ENCODE measurements around the gene SNRPN.

- no peak for TF ChIP-seq RAD21 (IDR thresholded peaks at IDR 0.05; ENCODE audit: low read depth)
- TF ChIP-seq EZH2 (IDR thresholded peaks at IDR 0.05) = no peak
- no peak for TF ChIP-seq JUND (IDR thresholded peaks at IDR 0.05)
- no peak for TF ChIP-seq SP1 (IDR thresholded peaks at IDR 0.05; ENCODE audit: low read depth)
- TF ChIP-seq, protein P1, sequence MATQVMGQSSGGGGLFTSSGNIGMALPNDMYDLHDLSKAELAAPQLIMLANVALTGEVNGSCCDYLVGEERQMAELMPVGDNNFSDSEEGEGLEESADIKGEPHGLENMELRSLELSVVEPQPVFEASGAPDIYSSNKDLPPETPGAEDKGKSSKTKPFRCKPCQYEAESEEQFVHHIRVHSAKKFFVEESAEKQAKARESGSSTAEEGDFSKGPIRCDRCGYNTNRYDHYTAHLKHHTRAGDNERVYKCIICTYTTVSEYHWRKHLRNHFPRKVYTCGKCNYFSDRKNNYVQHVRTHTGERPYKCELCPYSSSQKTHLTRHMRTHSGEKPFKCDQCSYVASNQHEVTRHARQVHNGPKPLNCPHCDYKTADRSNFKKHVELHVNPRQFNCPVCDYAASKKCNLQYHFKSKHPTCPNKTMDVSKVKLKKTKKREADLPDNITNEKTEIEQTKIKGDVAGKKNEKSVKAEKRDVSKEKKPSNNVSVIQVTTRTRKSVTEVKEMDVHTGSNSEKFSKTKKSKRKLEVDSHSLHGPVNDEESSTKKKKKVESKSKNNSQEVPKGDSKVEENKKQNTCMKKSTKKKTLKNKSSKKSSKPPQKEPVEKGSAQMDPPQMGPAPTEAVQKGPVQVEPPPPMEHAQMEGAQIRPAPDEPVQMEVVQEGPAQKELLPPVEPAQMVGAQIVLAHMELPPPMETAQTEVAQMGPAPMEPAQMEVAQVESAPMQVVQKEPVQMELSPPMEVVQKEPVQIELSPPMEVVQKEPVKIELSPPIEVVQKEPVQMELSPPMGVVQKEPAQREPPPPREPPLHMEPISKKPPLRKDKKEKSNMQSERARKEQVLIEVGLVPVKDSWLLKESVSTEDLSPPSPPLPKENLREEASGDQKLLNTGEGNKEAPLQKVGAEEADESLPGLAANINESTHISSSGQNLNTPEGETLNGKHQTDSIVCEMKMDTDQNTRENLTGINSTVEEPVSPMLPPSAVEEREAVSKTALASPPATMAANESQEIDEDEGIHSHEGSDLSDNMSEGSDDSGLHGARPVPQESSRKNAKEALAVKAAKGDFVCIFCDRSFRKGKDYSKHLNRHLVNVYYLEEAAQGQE (IDR thresholded peaks at IDR 0.05; ENCODE audit: low read depth) = no peak
Measured at GRCh38 chr15:24940236-24940635, 14.6 kb upstream of the SNRPN start.
